CD4-positive, alpha-beta T cell treated with Interleukin-10 for 1 hour (primary cell): ENCODE results near the gene HTD2.
A peak's percentile ranks its signal among the peaks of the same experiment; 100 is the strongest.
"Not testable (repeated sequence)": the region's sequence is repeated elsewhere in the genome, so short reads cannot be mapped to it uniquely, and the experiment has no call there.

Experiments used
- DNase-seq: peaks from one replicate; pipeline ENCODE4 v3.0.0-alpha.2; 2020

Gene HTD2

GRCh38 chr3:58333206-58334012, 27.1 kb downstream of the HTD2 start:
- peak; percentile 36 for DNase-seq

- no peak for DNase-seq
Measured at GRCh38 chr3:58334013-58334321, 27.6 kb downstream of the HTD2 start.

- no peak for DNase-seq
Measured at GRCh38 chr3:58334506-58334884, 28.2 kb downstream of the HTD2 start.

GRCh38 chr3:58335652-58335947, 29.3 kb downstream of the HTD2 start:
- DNase-seq: no peak

GRCh38 chr3:58336135-58336882, 30.0 kb downstream of the HTD2 start:
- no peak for DNase-seq

GRCh38 chr3:58337190-58337589, 30.9 kb downstream of the HTD2 start:
- no peak for DNase-seq

GRCh38 chr3:58339146-58339545, 32.8 kb downstream of the HTD2 start:
- not testable (repeated sequence) for DNase-seq

- no peak for DNase-seq
Measured at GRCh38 chr3:58340594-58341244, 34.4 kb downstream of the HTD2 start.

- no peak for DNase-seq
Measured at GRCh38 chr3:58341376-58341775, 35.1 kb downstream of the HTD2 start.

GRCh38 chr3:58342676-58343075, 36.4 kb downstream of the HTD2 start:
- DNase-seq: no peak

GRCh38 chr3:58345457-58345856, 39.1 kb downstream of the HTD2 start:
- no peak for DNase-seq

- no peak for DNase-seq
Measured at GRCh38 chr3:58346368-58346767, 40.0 kb downstream of the HTD2 start.

- DNase-seq: no peak
Measured at GRCh38 chr3:58347984-58348383, 41.7 kb downstream of the HTD2 start.

GRCh38 chr3:58349792-58350626, 43.7 kb downstream of the HTD2 start:
- peak; percentile 12 for DNase-seq

GRCh38 chr3:58350627-58351013, 44.3 kb downstream of the HTD2 start:
- no peak for DNase-seq

GRCh38 chr3:58351920-58352319, 45.6 kb downstream of the HTD2 start:
- DNase-seq: no peak

GRCh38 chr3:58352626-58353025, 46.3 kb downstream of the HTD2 start:
- DNase-seq: no peak

GRCh38 chr3:58353722-58354553, 47.6 kb downstream of the HTD2 start:
- DNase-seq: peak; percentile 21

GRCh38 chr3:58355179-58355578, 48.9 kb downstream of the HTD2 start:
- DNase-seq: no peak

GRCh38 chr3:58356054-58356453, 49.7 kb downstream of the HTD2 start:
- DNase-seq: no peak

- no peak for DNase-seq
Measured at GRCh38 chr3:58357402-58357801, 51.1 kb downstream of the HTD2 start.

GRCh38 chr3:58358092-58358491, 51.8 kb downstream of the HTD2 start:
- DNase-seq: no peak
